ENCODE results near the gene CIAO3. TPM values are rescaled to one million over a fixed set of nuclear protein-coding genes. Genes with fewer than 3 reads are reported as not detected.
A peak's percentile ranks its signal among the peaks of the same experiment; 100 is the strongest.

The CIAO3 gene
- polyA plus RNA-seq, 1 experiment: 14.4 TPM

DNA sequence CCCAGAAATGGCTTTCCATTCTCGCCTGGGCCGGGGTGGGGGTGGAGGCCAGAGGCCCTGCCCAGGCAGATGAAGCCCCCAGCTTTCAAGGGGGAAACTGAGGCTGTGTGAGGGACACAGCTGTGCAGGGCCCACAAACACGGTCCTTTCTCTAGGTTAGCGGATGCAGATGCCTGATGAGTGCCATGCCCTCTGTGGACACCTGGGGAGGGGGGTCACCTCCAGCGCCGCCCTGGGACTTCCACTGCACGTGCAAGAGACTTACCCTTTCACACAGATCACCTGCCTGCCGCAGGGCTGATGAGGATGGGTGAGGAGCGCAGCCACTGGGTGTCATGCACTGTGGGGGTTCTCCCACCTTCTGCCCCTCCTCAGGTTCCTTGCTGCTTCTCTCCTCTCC, 22.4 kb downstream of the CIAO3 start:
- no peaks in the 10 kb centered on the region for H3K27me3 ChIP-seq (ENCODE audit: control insufficient read depth, insufficient read depth, low read length)
- no peak overlapping the region for H3K27ac ChIP-seq (ENCODE audit: low read depth, low read length)
- no peak for DNase-seq (ENCODE audit: low read depth, low spot score)
- POLR2A ChIA-PET: no interaction called here
- H3K4me3 ChIP-seq (ENCODE audit: low read depth, low read length): no peak overlapping the region
- no peaks in the 10 kb centered on the region; the same call in 1 of the 2 replicates for H3K9me3 ChIP-seq (ENCODE audit: control insufficient read depth, insufficient read depth, low read length)
- TF ChIP-seq, protein P1, sequence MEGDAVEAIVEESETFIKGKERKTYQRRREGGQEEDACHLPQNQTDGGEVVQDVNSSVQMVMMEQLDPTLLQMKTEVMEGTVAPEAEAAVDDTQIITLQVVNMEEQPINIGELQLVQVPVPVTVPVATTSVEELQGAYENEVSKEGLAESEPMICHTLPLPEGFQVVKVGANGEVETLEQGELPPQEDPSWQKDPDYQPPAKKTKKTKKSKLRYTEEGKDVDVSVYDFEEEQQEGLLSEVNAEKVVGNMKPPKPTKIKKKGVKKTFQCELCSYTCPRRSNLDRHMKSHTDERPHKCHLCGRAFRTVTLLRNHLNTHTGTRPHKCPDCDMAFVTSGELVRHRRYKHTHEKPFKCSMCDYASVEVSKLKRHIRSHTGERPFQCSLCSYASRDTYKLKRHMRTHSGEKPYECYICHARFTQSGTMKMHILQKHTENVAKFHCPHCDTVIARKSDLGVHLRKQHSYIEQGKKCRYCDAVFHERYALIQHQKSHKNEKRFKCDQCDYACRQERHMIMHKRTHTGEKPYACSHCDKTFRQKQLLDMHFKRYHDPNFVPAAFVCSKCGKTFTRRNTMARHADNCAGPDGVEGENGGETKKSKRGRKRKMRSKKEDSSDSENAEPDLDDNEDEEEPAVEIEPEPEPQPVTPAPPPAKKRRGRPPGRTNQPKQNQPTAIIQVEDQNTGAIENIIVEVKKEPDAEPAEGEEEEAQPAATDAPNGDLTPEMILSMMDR (IDR thresholded peaks at IDR 0.05; ENCODE audit: low read depth, low read length): no peak
- CTCF ChIA-PET: interaction anchor here (0.5 kb wide), 1 partner anchor 9 kb away, joined by 3 read pairs; no protein-coding TSS in a partner anchor

DNA sequence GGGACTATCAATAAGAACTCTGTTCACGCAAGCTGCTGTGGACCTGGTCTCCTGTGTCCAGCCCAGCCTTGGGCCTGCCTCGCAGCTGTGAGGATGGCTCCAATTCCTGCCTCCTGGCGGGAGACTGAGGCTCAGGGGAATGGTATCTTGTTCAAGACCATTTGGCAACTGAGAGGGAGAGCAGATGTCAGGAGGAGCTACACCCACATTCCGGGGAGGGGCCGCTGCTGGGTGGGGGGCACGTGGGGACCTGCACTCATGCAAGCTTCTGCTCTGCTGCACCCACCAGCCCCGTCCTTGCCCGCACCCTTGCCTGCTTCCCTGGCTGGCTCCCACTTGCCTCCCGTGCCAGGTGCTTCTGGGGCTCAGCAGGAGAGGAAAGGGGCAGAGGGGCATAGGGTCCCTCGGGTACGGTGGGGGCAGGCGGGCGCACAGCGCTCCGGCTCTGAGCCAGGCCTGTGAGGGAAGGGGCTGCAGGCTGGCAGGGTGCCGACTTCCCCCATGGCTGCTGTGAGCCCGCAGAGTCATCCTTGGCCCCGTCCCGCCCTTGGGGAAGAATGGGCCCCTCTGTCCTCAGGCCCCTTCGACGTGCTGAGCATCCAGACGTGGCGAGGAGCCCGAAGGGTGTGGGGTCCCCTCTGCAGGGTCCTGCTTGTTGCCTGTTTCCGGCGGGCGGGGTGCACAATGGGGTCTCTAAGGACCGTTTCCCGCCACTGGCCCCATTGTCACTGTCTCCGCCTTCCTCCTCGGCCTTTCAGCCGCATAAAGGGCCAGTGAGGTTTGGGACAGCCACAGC, 23.1 kb downstream of the CIAO3 start:
- DNase-seq (ENCODE audit: low read depth, low spot score): no peak
- ChIA-PET POLR2A (no interaction called here), CTCF (interaction anchor here (0.5 to 0.8 kb wide), 2 partner anchors 8 to 338 kb away, joined by 3 to 4 read pairs; no protein-coding TSS in a partner anchor)
- no peak overlapping the region for H3K4me3 ChIP-seq (ENCODE audit: low read depth, low read length)
- H3K27ac ChIP-seq (ENCODE audit: low read depth, low read length): no peak overlapping the region
- TF ChIP-seq, protein P1 (IDR thresholded peaks at IDR 0.05; ENCODE audit: low read depth, low read length): no peak
- no peaks in the 10 kb centered on the region; the same call in 1 of the 2 replicates for H3K9me3 ChIP-seq (ENCODE audit: control insufficient read depth, insufficient read depth, low read length)
- no peaks in the 10 kb centered on the region for H3K27me3 ChIP-seq (ENCODE audit: control insufficient read depth, insufficient read depth, low read length)

DNA sequence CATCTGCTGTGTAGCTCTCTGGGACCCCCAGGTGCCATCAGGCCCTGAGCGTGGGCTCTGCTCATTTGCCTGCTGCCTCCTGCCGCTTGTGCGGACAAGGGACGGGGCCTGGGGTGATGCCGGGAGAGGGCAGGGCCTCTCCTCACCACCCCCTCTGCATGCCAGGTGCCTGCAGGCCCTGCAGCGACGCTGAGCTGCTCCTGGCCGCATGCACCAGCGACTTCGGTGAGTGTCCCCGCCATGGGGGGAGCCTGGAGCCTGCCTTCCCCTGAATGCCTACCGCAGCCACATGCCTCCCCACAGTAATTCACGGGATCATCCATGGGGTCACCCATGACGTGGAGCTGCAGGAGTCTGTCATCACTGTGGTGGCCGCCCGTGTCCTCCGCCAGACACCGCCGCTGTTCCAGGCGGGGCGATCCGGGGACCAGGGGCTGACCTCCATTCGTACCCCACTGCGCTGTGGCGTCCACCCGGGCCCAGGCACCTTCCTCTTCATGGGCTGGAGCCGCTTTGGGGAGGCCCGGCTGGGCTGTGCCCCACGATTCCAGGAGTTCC, 23.9 kb downstream of the CIAO3 start:
- no peak overlapping the region for H3K27ac ChIP-seq (ENCODE audit: low read depth, low read length)
- CTCF ChIA-PET: interaction anchor here (0.8 to 1.3 kb wide), 3 partner anchors 9 to 340 kb away, joined by 4 to 6 read pairs (median 5); no protein-coding TSS in a partner anchor
- H3K4me3 ChIP-seq (ENCODE audit: low read depth, low read length): no peak overlapping the region
- DNase-seq (ENCODE audit: low read depth, low spot score): no peak
- H3K27me3 ChIP-seq (ENCODE audit: control insufficient read depth, insufficient read depth, low read length): no peaks in the 10 kb centered on the region
- POLR2A ChIA-PET: no interaction called here
- TF ChIP-seq, protein P1 (IDR thresholded peaks at IDR 0.05; ENCODE audit: low read depth, low read length): no peak
- H3K9me3 ChIP-seq (ENCODE audit: control insufficient read depth, insufficient read depth, low read length): no peaks in the 10 kb centered on the region; the same call in 1 of the 2 replicates

DNA sequence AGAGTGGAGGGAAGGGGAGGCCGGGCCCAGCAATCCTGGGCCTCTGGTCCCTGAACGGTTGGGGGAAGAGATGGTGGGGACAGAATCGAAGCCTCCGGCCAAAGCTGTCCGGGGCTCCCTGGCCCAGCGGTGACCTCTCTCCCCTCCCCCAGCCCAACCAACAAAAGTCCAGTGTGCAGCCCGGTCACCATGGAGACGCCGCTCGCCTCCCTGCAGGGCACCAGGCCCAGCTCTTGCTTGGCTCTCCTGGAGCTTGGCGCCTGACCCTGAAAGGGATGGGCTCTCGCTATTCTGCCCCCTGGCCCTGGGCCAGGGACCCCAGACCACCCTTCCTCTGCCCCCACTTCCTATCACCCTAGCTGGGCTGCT, 24.6 kb downstream of the CIAO3 start:
- DNase-seq (ENCODE audit: low read depth, low spot score): no peak
- CTCF ChIA-PET: interaction anchor here (0.6 to 1.3 kb wide), 8 partner anchors 9 to 340 kb away, joined by 3 to 6 read pairs (median 3); partner anchors contain the start of genes CHTF18 and RPUSD1

More for the DNA sequence above, 24.6 kb downstream of the CIAO3 start:
- TF ChIP-seq, protein P1 (IDR thresholded peaks at IDR 0.05; ENCODE audit: low read depth, low read length): no peak
- no peaks in the 10 kb centered on the region; the same call in 1 of the 2 replicates for H3K9me3 ChIP-seq (ENCODE audit: control insufficient read depth, insufficient read depth, low read length)
- H3K27me3 ChIP-seq (ENCODE audit: control insufficient read depth, insufficient read depth, low read length): no peaks in the 10 kb centered on the region
- POLR2A ChIA-PET: interaction anchor here (0.5 kb wide), 1 partner anchor 299 kb away, joined by 5 read pairs; no protein-coding TSS in a partner anchor
- H3K4me3 ChIP-seq (ENCODE audit: low read depth, low read length): peak overlapping the region; percentile 53
- no peak overlapping the region for H3K27ac ChIP-seq (ENCODE audit: low read depth, low read length)
